Hepatocyte (in vitro differentiated cells): Measurements from ENCODE around the gene UBXN11. TPM values are rescaled to one million over a fixed set of nuclear protein-coding genes. Genes with fewer than 3 reads are reported as not detected.

ENCODE experiments used
- DNase-seq: peaks from one replicate; pipeline ENCODE4 v3.0.0-alpha.2; 2016; ENCODE audit warnings: low spot score
- H2AFZ ChIP-seq: fragments of 200-600 bp; sonication (generic); 2 replicates; pipeline ENCODE4 v1.6.0; 2016; ENCODE audit warnings: antibody characterized with exemption, mild to moderate bottlenecking
- H3K27ac ChIP-seq: fragments of 200-600 bp; sonication (generic); 2 replicates; pipeline ENCODE4 v1.5.1; 2016; ENCODE audit warnings: mild to moderate bottlenecking
- H3K27me3 ChIP-seq: fragments of 200-600 bp; sonication (generic); 2 replicates; pipeline ENCODE4 v1.6.1; 2016
- H3K36me3 ChIP-seq: fragments of 200-600 bp; sonication (generic); replicated peaks from 2 replicates; pipeline ENCODE4 v1.5.1; 2016; ENCODE audit warnings: low read depth; ENCODE audit not compliant: insufficient read depth
- H3K4me1 ChIP-seq: fragments of 200-600 bp; sonication (generic); 2 replicates; pipeline ENCODE4 v1.5.1; 2016; ENCODE audit warnings: mild to moderate bottlenecking, moderate library complexity; ENCODE audit not compliant: insufficient read depth
- H3K4me2 ChIP-seq: fragments of 200-600 bp; sonication (generic); 2 replicates; pipeline ENCODE4 v1.6.0; 2016
- H3K4me3 ChIP-seq: fragments of 200-600 bp; sonication (generic); 2 replicates; pipeline ENCODE4 v1.5.1; 2016; ENCODE audit warnings: mild to moderate bottlenecking
- H3K79me2 ChIP-seq: fragments of 200-600 bp; sonication (generic); 2 replicates; pipeline ENCODE4 v1.6.0; 2017; ENCODE audit warnings: mild to moderate bottlenecking
- H3K9me2 ChIP-seq: fragments of 200-600 bp; sonication (generic); replicated peaks from 2 replicates; pipeline ENCODE4 v1.6.0; 2017; ENCODE audit warnings: mild to moderate bottlenecking; ENCODE audit not compliant: insufficient read depth
- H3K9me3 ChIP-seq: fragments of 200-600 bp; sonication (generic); 2 replicates; pipeline ENCODE4 v1.5.1; 2016; ENCODE audit warnings: low read depth, mild to moderate bottlenecking
- H4K20me1 ChIP-seq: fragments of 200-600 bp; sonication (generic); 2 replicates; pipeline ENCODE4 v1.6.0; 2016; ENCODE audit warnings: mild to moderate bottlenecking; ENCODE audit not compliant: insufficient read depth, poor library complexity, severe bottlenecking
- EZH2 ChIP-seq: fragments of 200-600 bp; sonication (generic); IDR thresholded peaks from 2 replicates; pipeline ENCODE4 v1.6.1; 2016; ENCODE audit warnings: antibody characterized with exemption, mild to moderate bottlenecking, borderline replicate concordance
- EZH2phosphoT487 ChIP-seq: fragments of 200-600 bp; sonication (generic); IDR thresholded peaks from one replicate; pipeline ENCODE4 v1.6.1; 2018; ENCODE audit warnings: antibody characterized with exemption, mild to moderate bottlenecking, low read depth, moderate library complexity; ENCODE audit not compliant: unreplicated experiment, severe bottlenecking
- WGBS: methylation state at CpG from one replicate; pipeline ENCODE4 v1.1.6; 2016; ENCODE audit warnings: low lambda C conversion rate; ENCODE audit errors: missing lambda C conversion rate; 5-methylcytosine and 5-hydroxymethylcytosine counted together
- polyA plus RNA-seq: library from polyadenylated mRNA; unstranded; fragments of >200 nt; fragmentation: Nextera tagmentation; extraction: Ambion mirVana; gene quantifications from 2 replicates; pipeline ENCODE4 v1.2.1, GENCODE V29; 2016
- total RNA-seq: library from RNA; depleted of rRNA; stranded (reverse); fragments of >200 nt; gene quantifications from 2 replicates; pipeline ENCODE4 v1.2.3, GENCODE V29; 2014
- TF ChIP-seq, protein P1 (sequence below): fragments of 200-600 bp; sonication (generic); IDR thresholded peaks from 2 replicates; pipeline ENCODE4 v1.5.1; 2016; ENCODE audit warnings: antibody characterized with exemption, mild to moderate bottlenecking; ENCODE audit not compliant: poor library complexity

UBXN11 gene
- total and polyA plus RNA-seq, 2 experiments from 2014 or later: 3.1 to 17.1 TPM

- no peaks in the 10 kb centered on the region for H3K27me3 ChIP-seq
- H3K4me2 ChIP-seq: no peak overlapping the region
- TF ChIP-seq EZH2: no peak
- TF ChIP-seq, protein P1, sequence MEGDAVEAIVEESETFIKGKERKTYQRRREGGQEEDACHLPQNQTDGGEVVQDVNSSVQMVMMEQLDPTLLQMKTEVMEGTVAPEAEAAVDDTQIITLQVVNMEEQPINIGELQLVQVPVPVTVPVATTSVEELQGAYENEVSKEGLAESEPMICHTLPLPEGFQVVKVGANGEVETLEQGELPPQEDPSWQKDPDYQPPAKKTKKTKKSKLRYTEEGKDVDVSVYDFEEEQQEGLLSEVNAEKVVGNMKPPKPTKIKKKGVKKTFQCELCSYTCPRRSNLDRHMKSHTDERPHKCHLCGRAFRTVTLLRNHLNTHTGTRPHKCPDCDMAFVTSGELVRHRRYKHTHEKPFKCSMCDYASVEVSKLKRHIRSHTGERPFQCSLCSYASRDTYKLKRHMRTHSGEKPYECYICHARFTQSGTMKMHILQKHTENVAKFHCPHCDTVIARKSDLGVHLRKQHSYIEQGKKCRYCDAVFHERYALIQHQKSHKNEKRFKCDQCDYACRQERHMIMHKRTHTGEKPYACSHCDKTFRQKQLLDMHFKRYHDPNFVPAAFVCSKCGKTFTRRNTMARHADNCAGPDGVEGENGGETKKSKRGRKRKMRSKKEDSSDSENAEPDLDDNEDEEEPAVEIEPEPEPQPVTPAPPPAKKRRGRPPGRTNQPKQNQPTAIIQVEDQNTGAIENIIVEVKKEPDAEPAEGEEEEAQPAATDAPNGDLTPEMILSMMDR: no peak
- no peak for DNase-seq
- H3K27ac ChIP-seq: no peak overlapping the region
- no peaks in the 10 kb centered on the region for H3K79me2 ChIP-seq
- no peaks in the 10 kb centered on the region for H4K20me1 ChIP-seq
- H2AFZ ChIP-seq: no peak overlapping the region
- peaks cover 8% of the 10 kb centered on the region for H3K4me1 ChIP-seq
- no peaks in the 10 kb centered on the region for H3K36me3 ChIP-seq
- WGBS: 92% methylated on average over 8 of the region's 8 CpGs
- H3K4me3 ChIP-seq: no peak overlapping the region
- H3K9me2 ChIP-seq: no peaks in the 10 kb centered on the region
- no peaks in the 10 kb centered on the region for H3K9me3 ChIP-seq
Measured at GRCh38 chr1:26287033-26287711, 19.3 kb downstream of the UBXN11 start.

DNA sequence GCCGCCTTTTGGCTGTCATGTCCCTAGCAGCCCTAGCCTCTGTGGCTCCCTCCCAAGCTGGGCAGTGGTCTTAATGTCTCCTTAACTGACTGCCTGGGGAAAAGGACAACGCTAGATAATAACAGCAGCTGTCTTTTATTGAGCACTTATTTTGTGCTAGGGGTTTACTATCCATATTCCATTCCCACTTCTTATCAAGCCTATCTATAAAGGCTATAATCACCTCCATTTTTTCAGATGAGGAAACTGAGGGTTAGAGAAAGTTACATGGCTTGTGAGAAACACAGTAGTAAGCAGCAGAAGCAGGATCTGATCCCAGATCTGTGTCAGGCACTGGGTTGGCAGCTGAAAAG lies 20.4 kb downstream of the UBXN11 start:
- Histone ChIP-seq H3K4me3 (no peak overlapping the region), H3K4me2 (no peak overlapping the region), H3K79me2 (peaks cover 3% of the 10 kb centered on the region), H3K36me3 (no peaks in the 10 kb centered on the region), H3K27ac (no peak overlapping the region), H3K9me2 (no peaks in the 10 kb centered on the region), H3K4me1 (peaks cover 16% of the 10 kb centered on the region), H3K27me3 (no peaks in the 10 kb centered on the region), H4K20me1 (no peaks in the 10 kb centered on the region), H2AFZ (no peak overlapping the region), H3K9me3 (no peaks in the 10 kb centered on the region)
- 51% methylated on average over 2 of the region's 2 CpGs for WGBS
- no peak for DNase-seq
- TF ChIP-seq EZH2 (no peak), EZH2phosphoT487 (no peak)
- TF ChIP-seq, protein P1: no peak

DNA sequence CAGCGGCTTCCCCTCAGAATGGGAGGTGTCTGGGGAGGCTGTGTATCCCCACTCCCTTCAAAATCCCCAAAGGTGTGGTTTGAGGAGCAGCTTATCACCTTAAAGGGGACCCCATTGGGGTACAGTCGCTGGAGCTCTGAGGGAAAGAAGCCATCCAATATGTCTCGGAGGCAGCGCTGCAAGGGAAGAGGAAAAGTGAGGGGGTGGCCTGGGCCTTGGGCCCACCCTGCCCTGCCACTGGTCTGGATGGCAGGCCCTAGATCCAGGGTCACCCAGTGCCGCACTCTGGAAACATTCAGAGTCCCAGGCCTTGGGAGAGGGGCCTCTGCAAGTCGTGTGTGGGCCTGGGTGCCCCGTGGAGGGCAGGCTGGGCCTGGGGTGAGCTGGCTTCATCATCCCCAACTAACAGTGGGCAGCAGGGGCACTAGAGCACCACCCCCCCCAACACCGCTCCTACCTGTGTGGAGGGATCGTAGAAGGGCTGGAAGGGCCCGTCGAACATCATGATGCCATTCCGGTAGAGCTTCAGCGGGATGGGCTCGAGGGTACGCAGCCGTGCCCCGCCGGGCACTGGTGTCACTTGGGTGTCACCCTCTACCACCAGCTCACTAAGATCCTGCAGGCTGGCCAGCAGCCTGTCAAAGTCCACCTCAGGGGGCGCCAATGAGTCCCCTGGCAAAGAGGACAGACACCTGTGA lies 20.9 kb downstream of the UBXN11 start:
- no peak overlapping the region for H3K4me2 ChIP-seq
- H3K27ac ChIP-seq: peak overlapping the region; percentile 61

More for the DNA sequence above, 20.9 kb downstream of the UBXN11 start:
- H3K36me3 ChIP-seq: no peaks in the 10 kb centered on the region
- WGBS: 79% methylated on average over 19 of the region's 19 CpGs
- no peaks in the 10 kb centered on the region for H3K27me3 ChIP-seq
- TF ChIP-seq EZH2phosphoT487: no peak
- TF ChIP-seq, protein P1: peak; percentile 14
- H4K20me1 ChIP-seq: no peaks in the 10 kb centered on the region
- H3K9me2 ChIP-seq: no peaks in the 10 kb centered on the region
- H3K79me2 ChIP-seq: peaks cover 8% of the 10 kb centered on the region
- DNase-seq: no peak
- no peaks in the 10 kb centered on the region for H3K9me3 ChIP-seq
- no peak overlapping the region for H2AFZ ChIP-seq
- no peak overlapping the region for H3K4me3 ChIP-seq
- H3K4me1 ChIP-seq: peaks cover 21% of the 10 kb centered on the region
